IPS DF 4.7 (cell line): ENCODE data around the gene CSNK1D.
"Not testable (repeated sequence)": the region's sequence is repeated elsewhere in the genome, so short reads cannot be mapped to it uniquely, and the experiment has no call there.

Experiments used
- DNase-seq: peaks from one replicate; pipeline ENCODE4 v3.0.0-alpha.2; 2013; ENCODE audit warnings: low spot score; ENCODE audit errors: extremely low read depth

The CSNK1D gene

GRCh38 chr17:82215095-82215971, 58.2 kb downstream of the CSNK1D start:
- DNase-seq: no peak

GRCh38 chr17:82214012-82214628, 59.4 kb downstream of the CSNK1D start:
- DNase-seq: no peak

- no peak for DNase-seq
These were observed 60.1 kb downstream of the CSNK1D start for GRCh38 chr17:82213251-82214011.

GRCh38 chr17:82212331-82213250, 60.9 kb downstream of the CSNK1D start, which contains the start of gene CCDC57:
Gene CCDC57, minus strand, starts transcription at chr17:82212842. Its CDS starts 10,898 bp downstream, at chr17:82201944.
- no peak for DNase-seq

- not testable (repeated sequence) for DNase-seq
These were observed 62.8 kb downstream of the CSNK1D start for GRCh38 chr17:82210655-82211054.

GRCh38 chr17:82205720-82206508, 67.6 kb downstream of the CSNK1D start:
- peak; percentile 49 for DNase-seq

- no peak for DNase-seq
These were observed 68.4 kb downstream of the CSNK1D start for GRCh38 chr17:82204831-82205719.

GRCh38 chr17:82203920-82204319, 69.6 kb downstream of the CSNK1D start:
- no peak for DNase-seq

GRCh38 chr17:82202981-82203380, 70.5 kb downstream of the CSNK1D start:
- DNase-seq: no peak

GRCh38 chr17:82201498-82201910, 72.0 kb downstream of the CSNK1D start:
- no peak for DNase-seq

GRCh38 chr17:82200743-82201497, 72.6 kb downstream of the CSNK1D start:
- DNase-seq: no peak

GRCh38 chr17:82200135-82200534, 73.4 kb downstream of the CSNK1D start:
- DNase-seq: no peak

- DNase-seq: no peak
These were observed 74.0 kb downstream of the CSNK1D start for GRCh38 chr17:82199496-82199895.

GRCh38 chr17:82198092-82198491, 75.4 kb downstream of the CSNK1D start:
- DNase-seq: no peak

GRCh38 chr17:82195675-82196672, 77.5 kb downstream of the CSNK1D start:
- DNase-seq: no peak

- no peak for DNase-seq
These were observed 78.7 kb downstream of the CSNK1D start for GRCh38 chr17:82194765-82195164.
